ENCODE data around the gene DOK7.
"Not testable (repeated sequence)": the region's sequence is repeated elsewhere in the genome, so short reads cannot be mapped to it uniquely, and the experiment has no call there.

The DOK7 gene

DNA sequence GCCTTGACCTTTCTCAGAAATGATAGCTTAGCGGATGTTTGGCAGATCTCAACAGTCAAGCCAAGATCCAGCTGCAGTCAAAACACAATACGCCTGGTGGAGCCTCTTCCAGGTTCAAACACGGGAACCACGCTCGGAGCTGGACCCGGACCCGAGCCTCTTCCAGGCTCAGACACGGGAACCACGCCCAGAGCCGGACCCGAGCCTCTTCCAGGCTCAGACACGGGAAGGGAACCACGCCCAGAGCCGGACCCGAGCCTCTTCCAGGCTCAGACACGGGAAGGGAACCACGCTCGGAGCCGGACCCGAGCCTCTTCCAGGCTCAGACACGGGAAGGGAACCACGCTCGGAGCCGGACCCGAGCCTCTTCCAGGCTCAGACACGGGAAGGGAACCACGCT lies 48.5 kb downstream of the DOK7 start:
- not testable (repeated sequence) for DNase-seq

DNA sequence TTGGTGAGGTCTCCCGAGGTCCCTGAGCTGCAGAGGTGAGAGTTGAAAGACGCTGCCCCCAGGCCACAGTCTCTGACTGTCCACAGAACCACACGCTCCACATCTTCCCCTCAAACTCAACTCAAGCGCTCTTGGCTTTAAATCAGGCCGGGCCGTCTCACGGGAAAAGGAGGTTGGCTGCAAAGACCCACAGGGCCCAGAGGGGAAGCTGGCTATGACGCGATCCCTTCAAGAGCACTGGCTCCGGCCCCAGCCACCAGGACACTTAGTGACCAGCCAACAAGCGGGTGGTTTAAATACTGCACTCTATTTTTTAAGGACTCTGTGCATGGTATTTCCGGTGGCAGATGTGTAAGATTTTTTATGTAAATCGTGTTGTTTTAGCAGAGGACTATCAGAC lies 49.2 kb downstream of the DOK7 start:
- no peak for DNase-seq

DNA sequence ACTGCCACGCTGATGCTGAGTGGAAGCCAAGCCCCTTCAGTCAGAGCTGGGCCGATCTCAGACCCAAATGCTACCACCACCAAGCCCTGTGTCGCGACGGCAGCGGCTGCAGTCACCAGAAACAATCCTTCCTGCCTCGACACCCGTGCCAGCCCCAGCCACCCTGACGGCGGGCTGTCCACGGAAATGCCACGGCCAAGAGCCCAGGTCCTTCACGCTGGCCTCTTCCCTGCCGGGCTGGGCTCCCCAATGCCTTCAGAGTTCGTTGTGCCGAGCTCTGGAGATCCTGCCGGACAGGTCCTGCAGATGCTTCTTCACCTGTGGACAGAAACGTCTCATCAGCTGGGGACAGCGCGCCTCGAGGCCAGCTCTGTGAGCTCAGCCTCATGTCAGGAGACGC lies 49.6 kb downstream of the DOK7 start:
- no peak for DNase-seq

DNA sequence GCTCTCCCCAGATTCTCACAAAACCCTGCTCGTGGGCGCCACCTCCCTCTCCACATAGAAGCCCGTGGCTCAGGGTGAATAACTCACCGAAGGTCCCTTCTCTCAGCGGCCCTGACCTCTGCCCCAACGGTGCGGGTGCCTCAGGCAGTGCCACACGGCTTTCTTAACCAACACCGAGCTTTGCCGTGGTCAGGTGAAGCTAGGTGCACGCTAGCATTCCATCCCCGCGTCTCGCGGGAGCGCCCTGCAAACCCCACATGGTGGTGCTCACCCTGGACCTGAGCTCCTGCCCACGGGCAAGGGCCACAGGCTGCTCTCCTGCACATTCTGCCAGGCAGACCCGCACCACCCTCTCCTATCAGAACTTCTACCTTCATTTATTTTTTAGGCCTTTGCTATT lies 50.7 kb downstream of the DOK7 start:
- DNase-seq: no peak

DNA sequence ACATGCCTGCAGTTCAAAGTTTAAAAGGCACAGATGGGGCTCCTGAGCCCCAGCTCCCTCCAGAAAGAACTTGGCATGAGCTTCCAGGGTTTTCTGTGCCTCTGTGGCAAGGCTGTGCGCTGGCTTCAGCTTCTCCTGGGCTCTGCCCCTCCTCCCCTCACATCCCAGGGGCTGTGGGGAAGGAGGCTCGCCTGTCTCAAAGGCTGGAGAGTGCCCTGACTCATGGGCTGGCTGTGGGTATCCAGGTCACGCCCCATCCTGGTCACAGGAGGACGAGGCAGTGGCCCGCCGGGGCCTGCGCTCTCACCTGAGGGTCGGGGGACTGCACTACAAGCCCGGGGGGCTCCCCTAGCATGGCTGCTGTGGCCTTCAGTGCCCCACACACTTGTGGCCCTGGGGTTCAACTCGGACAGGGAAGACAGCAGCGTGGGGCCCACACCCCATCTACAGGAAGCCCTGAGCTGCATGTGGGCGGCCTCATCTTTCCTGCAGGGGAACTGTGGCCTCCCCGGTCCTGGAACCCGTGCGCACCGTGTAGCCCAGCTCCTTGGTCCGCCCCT lies 51.2 kb downstream of the DOK7 start:
- no peak for DNase-seq

DNA sequence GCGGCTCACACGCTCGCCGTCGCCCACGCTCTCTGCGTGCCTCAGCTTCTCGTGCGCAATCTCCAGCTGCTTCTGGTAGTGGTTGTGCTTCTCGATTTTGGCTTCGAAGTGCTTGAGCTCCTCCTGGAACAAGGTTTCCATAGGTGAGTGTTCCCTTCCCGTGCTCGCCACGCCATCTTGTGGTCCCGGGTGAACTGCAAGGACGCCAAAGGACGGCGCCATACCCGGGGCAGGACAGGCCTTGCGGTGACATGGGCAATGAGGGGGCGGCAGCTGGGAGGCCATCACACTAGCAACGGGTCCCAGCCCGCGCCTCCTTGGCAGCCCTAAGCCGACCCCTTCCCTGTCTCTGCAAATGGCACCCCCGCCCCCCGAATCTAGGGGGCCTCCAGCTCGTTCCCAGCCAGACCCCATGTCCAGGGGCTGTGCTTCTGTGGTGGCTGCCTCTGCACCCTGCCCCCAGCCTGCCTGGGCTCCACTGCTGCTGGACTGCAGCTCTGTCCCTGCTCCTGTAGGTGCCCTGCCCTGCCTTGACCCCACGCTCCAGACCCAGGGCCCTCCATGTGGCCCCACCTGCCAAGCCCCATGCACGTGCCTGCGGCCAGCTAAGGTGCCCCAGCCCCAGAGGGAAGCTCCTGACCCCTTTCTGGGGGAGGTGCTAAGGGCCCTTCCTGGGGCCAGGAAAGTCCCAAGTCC lies 51.8 kb downstream of the DOK7 start:
- DNase-seq: no peak

DNA sequence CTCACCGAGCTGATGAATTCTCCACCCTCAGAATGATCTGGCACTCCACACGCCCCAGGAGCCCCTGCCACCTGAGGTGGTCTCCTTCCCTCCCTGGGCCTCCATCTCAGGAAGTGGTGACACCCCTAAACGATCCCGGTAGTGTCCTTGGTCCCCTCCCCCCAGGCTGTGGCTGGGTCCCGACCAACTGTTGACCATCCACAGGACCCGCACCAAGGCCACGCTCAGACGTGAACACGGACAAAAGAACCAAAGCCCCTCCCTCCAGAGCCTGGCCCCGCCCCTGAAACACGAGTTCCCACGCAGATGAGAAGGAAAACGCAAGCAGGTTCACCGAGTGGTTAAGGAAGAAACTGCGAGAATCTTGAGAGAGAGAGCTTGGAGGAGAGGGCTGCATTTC lies 52.5 kb downstream of the DOK7 start:
- DNase-seq: no peak

DNA sequence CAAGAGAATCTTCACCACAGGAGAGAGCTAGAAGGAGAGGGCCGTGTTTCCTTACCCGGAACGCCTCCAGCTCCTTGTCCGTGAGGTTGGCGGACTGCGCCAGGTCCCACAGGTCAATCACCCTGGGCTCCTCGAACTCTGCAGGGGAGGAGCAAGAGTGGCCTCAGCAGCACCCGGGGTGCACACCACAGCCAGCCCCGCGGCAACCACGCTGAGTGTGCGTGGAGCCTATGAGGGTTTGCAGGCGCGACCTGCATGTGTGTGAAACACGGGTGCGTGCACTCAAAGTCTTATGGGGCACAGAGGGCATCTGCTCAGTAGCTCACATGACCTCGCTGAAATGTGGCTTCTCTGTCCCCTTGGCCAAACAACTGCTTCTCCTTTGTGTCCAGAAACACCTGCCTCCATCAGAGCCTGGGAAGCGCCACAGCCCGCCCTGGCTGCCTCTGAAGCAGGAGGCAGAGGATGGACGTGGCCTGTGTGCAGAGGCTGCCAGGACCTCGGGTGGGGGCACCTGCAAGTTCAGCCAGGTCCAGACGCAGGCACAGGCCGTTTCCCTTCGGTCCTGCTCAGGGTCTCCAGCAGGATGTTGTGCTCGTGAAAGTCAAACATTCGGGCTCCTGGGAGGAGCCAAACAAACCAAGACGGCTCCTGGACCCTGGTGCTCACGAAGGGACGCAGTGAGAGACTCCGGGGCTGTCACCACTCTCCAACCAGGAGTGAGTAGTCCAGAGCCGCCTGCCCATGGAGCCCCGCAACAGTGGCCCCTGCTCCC lies 53.1 kb downstream of the DOK7 start:
- DNase-seq: no peak

DNA sequence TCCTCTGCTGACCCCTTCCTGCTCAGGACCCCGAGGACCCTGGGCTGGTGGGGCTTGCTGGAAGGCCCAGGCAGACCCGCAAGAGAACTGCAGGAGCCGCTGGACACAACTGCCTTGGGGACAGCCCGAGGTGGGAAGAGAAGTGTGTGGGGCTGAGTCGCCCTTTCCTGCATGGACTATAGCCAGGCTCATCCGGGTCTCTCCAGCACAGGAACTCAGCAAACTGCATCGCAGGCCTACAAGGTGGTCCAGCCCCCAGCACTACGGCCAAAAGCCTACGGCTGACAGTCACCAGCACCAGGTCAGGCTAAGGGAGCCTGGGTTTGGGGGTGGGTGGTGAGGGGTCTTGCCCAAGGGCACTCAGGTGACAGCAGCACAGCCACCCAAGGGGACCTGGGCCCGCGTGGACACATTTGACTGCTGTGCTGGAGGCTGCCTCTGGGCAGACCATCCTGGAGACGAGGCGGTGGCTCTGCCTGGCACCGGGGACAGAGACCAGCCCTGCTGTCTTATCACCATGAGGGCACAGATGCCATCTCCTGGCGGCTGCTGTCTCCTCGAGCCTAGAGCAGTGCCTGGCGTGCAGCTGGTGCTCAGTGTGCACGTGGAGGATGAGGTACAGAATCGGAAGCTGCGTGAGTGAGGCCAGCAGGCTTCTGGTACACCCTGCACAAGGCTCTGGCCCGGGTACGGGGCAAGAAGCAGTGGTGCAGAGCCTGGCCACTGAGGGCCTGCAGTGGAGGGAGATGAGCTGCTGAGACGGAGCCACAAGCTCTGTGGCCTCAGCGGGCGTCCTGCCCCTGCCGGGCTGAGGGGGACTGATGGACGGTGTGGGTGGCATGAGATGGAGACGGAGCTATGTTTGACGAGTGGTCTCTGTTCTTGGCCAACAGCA lies 54.0 kb downstream of the DOK7 start:
- no peak for DNase-seq

DNA sequence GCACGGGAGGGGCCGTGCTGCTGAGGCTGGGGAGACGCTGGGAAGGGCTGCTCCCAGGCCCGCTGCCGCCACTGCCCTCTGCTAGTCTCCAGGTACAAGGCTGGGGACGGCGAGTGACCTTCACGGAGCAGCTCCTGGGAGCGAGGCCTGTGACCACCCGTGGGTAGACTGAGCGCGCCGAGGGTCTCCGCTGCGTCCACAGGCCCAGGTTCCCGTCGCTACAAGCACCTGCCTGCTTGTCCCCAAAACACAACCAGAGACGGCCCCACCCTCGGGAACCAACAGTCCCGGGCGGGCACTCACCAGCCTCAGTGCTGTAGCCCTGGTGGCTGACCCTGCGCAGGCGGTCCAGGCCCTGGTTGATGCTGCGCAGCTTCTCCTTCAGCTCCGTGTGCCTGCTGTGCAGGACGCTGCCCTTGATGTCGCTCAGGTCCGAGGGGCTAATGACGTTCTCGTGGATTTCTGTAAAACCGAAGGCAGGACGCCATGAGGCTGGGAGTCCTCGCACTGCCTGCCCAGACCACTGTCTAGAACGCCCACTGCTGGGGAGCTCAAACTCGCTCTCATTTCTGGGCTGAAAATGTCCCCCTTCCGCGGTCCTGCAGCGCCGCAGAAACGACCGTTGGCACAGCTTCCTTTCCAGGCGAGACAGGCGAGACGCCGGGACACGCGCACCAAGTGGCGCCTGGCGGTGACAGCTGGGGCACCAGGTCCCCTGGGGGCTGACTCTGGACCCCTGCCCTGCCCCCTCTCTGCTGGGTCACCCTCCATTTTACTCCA lies 54.8 kb downstream of the DOK7 start:
- no peak for DNase-seq

DNA sequence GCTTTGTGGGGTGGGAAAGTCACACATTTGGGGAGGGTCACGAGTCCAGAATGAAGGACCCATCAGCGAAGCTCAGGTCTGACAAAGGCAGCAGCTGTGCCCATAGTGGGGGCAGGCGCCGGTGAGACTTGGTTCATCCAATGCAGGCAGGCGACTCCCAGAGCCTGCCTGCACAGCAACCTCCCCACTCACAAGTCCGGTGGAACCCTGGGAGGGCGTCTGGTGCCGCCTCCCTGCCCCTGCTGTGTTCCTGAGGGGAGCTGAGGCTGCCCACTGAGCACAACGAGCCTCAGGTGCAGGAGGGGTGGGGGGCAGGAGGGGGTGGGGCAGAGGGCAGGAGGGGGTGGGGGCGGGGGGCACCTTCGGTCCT lies 55.4 kb downstream of the DOK7 start:
- no peak for DNase-seq

DNA sequence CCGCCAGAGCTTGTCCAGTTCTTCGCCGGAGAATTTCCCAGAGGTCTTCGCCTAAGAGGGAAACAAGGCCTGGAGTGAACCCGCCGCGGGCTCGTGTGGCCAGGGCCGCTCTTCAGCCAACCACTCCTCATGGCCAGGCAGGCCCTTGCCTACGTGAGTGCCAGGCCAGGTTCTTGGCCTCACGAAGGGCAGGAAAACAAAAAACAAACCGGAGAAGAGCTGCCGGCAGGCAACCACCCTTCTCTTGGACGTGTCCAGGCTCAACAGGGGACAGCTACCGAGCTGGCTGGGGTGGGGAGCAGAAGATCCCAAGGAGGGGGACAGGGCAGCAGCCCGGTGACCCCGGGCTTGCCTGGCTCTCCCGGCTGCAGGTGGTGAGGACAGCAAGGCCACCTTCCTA lies 55.8 kb downstream of the DOK7 start:
- no peak for DNase-seq

DNA sequence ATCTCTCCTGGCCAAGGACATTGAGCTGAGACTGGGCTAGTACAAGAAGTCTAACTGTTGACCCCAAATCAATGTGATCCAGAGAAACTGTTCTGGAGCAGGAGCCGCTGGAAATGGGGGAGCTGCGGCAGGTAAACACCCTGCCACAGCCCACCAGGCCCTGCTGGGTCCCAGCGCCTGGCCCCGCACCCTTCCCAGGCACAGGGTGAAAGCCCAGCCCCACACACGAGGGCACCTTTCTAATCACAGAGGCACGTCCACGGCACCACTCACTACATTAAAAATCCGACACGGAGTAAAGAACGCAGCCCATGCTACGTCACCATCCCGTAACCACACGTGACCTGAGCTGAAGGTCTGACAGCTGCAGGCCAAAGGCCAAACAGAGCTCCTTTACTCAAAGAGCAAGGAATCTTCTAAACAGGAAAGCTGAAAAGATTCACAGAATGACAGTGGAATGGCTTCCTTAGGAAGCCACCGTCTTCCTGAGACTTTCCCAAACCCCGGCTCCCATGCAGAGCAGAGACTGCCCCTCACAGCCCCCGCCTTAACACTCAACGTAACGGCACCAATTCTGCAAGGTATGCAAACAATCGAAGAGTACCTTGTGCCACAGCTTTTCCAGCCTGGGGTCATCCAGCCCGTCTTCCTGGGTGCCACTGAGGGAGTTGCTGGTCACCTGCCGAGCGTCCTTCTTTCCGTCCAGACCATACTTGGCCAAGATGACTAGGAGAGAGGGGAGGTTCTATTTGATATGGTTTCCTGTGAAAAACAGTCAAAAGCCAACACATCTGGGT lies 56.6 kb downstream of the DOK7 start:
- DNase-seq: no peak

DNA sequence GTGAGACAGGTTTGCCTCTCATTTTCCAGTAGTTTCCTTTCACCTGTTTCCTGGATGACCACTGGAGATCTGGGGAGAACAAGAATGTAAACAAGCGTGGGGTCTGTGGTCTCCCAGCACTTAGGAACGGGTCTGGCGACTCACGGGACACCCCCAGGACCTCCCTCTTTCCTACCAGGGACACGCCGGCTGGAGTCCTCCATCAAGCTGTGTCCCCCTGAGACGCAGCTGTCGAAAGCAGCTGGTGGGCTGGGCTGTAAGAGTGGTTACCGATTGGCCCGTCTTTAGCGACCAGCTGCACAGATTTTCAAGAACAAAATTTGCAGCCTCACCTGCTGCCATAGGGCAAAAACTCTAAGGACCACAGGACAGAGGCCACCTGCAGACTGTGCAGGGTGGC lies 57.2 kb downstream of the DOK7 start:
- no peak for DNase-seq

DNA sequence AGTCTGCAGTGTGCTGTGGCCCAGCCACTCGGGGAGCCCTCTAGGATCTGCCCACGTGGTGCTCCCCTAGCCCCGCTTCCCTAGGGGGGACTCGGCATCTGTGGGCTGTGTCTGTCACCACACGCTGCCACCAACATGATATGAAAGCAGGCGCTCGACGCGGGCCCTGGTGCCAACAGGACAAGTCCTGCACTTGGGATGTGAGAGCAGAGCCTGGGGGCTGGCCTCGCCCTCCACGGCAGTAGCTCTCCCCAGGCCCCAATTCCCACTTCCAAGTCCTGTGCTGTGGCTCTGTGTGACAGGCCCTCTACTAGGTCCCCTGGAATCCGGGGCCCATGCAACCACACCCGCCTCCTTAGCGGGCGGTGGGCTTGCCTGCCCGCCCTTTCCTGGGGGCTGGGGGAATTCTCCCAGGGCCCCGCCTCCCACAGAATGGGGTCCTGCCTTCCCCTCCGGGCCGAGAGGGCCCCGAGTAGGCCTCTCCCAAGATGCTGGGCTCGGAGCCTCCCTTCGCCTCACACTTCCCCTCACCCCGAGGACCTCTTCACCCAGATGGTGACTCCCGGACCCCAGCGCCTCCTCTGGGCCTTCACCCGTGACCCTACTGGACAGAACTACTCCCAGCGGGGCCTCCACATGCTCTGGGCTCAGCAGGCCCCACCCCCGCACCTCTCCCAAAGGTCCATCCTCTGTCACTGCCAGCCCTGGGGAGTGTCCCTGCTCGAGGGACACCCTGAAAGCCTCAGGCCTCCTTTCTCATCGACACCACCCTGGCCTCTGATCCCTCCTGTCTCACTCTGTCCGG lies 57.9 kb downstream of the DOK7 start:
- DNase-seq: no peak

DNA sequence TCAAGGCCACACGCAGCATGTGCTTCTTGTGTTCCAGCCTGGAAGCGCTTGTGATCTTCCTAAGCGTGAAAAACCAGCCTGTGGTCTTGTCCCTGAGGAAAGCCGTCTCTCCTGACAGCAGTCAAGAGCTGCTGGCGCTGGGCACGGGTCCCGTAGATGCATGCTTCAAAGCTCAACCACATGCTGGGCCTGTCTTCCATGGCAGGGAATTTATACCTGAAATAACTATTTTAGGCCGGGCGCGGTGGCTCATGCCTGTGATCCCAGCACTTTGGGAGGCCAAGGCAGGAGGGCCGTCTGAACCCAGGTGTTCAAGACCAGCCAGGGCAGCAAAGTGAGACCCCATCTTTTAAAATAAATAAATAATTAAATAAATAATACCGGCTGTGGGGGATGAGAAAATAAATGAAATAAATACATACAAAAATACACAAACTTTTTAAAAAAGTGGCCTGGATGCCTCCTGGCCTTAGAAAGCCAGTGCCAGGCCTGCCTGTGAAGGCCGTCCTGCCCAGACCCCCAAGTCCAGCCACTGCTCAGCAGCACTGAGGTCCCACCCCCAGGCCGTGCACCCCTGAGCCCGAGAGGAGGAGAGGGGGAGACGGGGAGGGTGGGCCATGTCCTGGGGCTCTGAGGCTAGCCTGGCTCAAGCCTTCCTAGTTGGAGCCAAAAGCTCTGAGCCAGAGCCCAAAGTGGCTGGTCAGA lies 58.7 kb downstream of the DOK7 start:
- no peak for DNase-seq

DNA sequence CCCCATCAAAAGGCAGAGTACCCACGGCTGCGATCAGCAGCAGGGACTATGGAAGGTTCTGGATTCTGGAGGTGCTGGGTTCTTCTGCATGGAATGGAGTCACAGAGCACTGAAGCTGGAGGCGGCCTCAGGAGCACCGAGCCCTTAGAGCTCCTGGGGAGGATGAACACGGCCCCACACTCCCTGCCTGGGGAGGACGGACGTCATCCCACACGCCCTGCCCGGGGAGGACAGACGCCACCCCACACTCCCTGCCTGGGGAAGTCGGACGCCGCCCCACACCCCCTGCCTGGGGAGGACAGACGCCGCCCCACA lies 59.2 kb downstream of the DOK7 start:
- no peak for DNase-seq

DNA sequence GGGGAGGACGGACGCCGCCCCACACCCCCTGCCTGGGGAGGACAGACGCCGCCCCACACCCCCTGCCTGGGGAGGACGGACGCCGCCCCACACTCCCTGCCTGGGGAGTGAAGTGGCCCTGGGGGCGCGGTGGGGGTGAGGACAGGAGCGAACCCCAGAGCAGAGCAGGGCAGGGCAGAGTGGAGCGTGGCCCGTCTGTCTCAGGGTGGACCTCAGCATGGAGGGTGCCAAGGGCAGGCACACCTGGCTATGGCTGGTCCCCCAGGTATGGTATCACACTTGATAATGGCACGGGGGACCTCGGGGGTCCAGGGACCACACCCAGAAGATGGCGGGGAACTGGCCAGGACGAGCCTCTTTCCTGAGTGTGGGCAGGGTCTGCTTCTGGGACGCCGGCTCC lies 59.5 kb downstream of the DOK7 start:
- no peak for DNase-seq

DNA sequence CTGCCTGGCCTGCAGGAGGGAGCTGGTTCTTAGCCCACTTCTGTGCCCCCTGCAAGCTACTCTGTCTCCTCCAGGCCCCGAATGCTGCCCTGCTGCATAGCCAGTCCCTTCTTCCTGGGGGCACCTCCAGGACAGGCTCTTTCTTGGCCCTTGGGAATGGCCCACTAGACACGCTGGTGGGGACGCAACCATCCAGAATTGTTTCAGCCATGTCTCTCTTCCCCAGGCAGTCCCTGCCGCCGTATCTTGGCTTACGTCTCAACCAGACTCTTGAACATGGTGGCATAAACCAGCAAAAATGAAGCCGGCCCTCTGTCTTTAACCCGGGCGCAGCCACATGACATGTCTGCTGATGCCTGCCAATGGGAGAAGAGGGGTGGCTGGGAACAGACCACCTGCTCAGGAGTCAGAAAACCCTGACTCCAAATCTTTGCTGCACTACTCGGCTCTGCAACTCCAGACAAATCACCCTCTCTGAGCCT lies 60.1 kb downstream of the DOK7 start:
- DNase-seq: no peak

DNA sequence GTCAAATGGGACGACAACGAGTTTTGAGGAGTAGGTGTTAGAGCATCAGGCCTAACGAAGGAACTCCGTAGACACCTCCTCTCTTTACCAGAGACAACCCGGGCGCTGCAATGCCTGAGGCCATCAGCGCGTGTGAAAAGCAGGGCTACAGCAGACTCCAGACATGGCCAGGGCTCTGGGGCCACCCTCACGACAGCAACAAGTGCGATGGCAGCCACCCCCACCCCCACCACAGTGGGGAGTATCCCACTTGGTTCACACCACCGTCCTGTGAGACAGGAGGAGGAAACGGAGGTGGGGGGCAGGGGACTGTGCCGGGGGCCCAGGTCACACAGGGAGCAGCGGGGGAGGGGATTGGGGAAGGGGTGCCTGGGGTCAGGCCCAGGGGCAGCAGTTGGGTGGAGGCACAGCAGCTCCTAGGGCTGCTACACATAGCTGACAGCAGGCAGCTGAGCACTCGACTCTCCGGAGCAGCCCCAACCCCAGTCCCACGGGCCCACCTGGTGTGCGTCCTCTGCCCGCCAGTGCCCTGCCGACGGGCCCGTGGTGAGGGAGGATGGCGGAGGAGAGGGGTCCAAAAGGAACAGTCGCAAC lies 60.6 kb downstream of the DOK7 start:
- DNase-seq: no peak
